Stimulated activated CD8-positive, alpha-beta memory T cell treated with anti-CD3 and anti-CD28 coated beads, Interleukin-12 subunit alpha, Interleukin-12 subunit beta, amount 100 ng/mL, for 4 hours (primary cell): ENCODE data around the gene RNPEP.
"Not testable (repeated sequence)": the region's sequence is repeated elsewhere in the genome, so short reads cannot be mapped to it uniquely, and the experiment has no call there.

ENCODE experiments used
- DNase-seq: peaks from one replicate; pipeline ENCODE4 v3.0.0-alpha.2; 2020; ENCODE audit warnings: low read depth

Gene RNPEP

GRCh38 chr1:201958348-201958747, 24.1 kb upstream of the RNPEP start:
- no peak for DNase-seq

- not testable (repeated sequence) for DNase-seq
These were observed 20.1 kb upstream of the RNPEP start for GRCh38 chr1:201962382-201962781.

GRCh38 chr1:201964261-201964660, 18.2 kb upstream of the RNPEP start:
- no peak for DNase-seq

- DNase-seq, result no peak
These were observed 16.3 kb upstream of the RNPEP start for GRCh38 chr1:201966171-201966570.

GRCh38 chr1:201968202-201968925, 14.1 kb upstream of the RNPEP start:
- no peak for DNase-seq

GRCh38 chr1:201970334-201971159, 11.9 kb upstream of the RNPEP start:
- DNase-seq, result no peak

GRCh38 chr1:201982082-201982622, 296 bp upstream of the RNPEP start:
- DNase-seq, result peak; percentile 59

- DNase-seq, result no peak
These were observed 945 bp downstream of the RNPEP start for GRCh38 chr1:201983380-201983805.

- no peak for DNase-seq
These were observed 2.0 kb downstream of the RNPEP start for GRCh38 chr1:201984446-201984845.

- no peak for DNase-seq
These were observed 2.9 kb downstream of the RNPEP start for GRCh38 chr1:201985355-201985754.

GRCh38 chr1:201988601-201989000, 6.2 kb downstream of the RNPEP start:
- no peak for DNase-seq

GRCh38 chr1:201989354-201990128, 7.1 kb downstream of the RNPEP start:
- no peak for DNase-seq

- DNase-seq, result no peak
These were observed 8.0 kb downstream of the RNPEP start for GRCh38 chr1:201990427-201990826.

- DNase-seq, result no peak
These were observed 17.3 kb downstream of the RNPEP start for GRCh38 chr1:201999625-202000238.

GRCh38 chr1:202002507-202002906, 20.1 kb downstream of the RNPEP start:
- DNase-seq, result no peak

- no peak for DNase-seq
These were observed 22.3 kb downstream of the RNPEP start for GRCh38 chr1:202004711-202005110.

GRCh38 chr1:202005958-202006357, 23.5 kb downstream of the RNPEP start:
- no peak for DNase-seq

GRCh38 chr1:202007304-202007703, 24.9 kb downstream of the RNPEP start:
- DNase-seq, result no peak

GRCh38 chr1:202007805-202008489, 25.5 kb downstream of the RNPEP start:
- no peak for DNase-seq

GRCh38 chr1:202009326-202010179, 27.1 kb downstream of the RNPEP start:
- DNase-seq, result peak; percentile 13
